HS-27A (cell line): Measurements from ENCODE around the gene SNX13.
A peak's percentile ranks its signal among the peaks of the same experiment; 100 is the strongest.
"Not testable (repeated sequence)": the region's sequence is repeated elsewhere in the genome, so short reads cannot be mapped to it uniquely, and the experiment has no call there.

Experiments
- DNase-seq: peaks from one replicate; pipeline ENCODE4 v3.0.0-alpha.2; 2012; ENCODE audit warnings: low read depth, missing footprints

SNX13 gene

DNA sequence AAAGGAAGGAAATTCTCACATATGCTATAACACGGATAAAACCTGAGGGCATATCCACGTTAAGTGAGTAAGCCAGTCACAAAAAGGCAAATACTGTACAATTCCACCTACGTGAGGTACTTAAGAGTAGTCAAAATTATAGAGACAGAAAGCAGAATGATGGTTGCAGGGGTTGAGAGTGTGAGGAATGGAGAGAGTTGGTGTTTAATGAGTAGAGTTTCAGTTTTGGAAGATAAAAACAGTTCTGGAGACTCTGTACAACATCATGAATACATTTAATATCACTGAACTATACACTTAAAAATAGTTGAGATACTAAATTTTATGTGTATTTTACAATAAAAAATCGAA, 95.1 kb downstream of the SNX13 start:
- no peak for DNase-seq

- DNase-seq, result peak; percentile 27
Observed at GRCh38 chr7:17844514-17845196, 95.6 kb downstream of the SNX13 start.

- no peak for DNase-seq
Observed at GRCh38 chr7:17844022-17844421, 96.3 kb downstream of the SNX13 start.

DNA sequence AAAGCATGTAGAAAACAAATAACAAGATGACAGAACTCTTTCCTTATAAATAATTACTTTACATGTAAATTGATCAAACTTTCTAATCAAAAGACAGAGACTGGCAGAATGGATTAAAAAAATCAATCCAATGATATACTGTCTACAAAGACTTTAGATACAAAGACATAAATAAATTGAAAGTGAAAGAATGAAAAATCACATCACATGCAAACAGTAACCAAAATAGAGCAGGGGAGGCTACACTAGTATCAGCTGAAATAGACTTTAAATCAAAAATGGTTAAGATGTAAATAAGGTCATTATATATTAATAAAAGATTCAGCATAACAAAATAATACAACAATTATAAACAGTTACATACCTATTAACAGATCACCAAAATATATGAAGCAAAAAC, 97.3 kb downstream of the SNX13 start:
- no peak for DNase-seq

- no peak for DNase-seq
Observed at GRCh38 chr7:17832820-17833355, 107.4 kb downstream of the SNX13 start.

GRCh38 chr7:17832242-17832641, 108.1 kb downstream of the SNX13 start:
- DNase-seq, result no peak

DNA sequence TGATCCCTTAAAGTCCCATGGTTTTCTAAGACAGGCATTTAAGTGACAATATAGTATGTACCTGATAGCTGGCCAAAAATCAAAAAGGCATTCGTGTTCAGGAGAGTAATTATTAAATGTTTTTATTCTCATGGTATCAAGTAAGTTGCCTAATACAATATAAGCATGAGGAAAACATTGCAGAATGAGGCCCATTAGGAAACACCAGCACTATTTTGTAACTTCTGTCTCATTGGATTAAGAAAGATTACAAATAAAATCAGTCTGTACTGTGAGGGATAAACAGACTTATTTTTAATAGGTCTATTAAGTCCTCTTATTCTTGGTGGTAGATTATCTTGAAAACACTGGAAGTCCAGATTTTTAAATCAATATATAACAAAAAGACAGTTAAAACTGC, 110.1 kb downstream of the SNX13 start:
- DNase-seq, result no peak

- no peak for DNase-seq
Observed at GRCh38 chr7:17829001-17829400, 111.3 kb downstream of the SNX13 start.

- DNase-seq, result no peak
Observed at GRCh38 chr7:17822547-17823173, 117.6 kb downstream of the SNX13 start.

GRCh38 chr7:17816903-17817302, 123.4 kb downstream of the SNX13 start:
- no peak for DNase-seq

GRCh38 chr7:17815318-17815717, 125.0 kb downstream of the SNX13 start:
- no peak for DNase-seq

GRCh38 chr7:17814058-17814457, 126.2 kb downstream of the SNX13 start:
- DNase-seq, result no peak

- not testable (repeated sequence) for DNase-seq
Observed at GRCh38 chr7:17809215-17809614, 131.1 kb downstream of the SNX13 start.

GRCh38 chr7:17807242-17807641, 133.1 kb downstream of the SNX13 start:
- DNase-seq, result no peak

DNA sequence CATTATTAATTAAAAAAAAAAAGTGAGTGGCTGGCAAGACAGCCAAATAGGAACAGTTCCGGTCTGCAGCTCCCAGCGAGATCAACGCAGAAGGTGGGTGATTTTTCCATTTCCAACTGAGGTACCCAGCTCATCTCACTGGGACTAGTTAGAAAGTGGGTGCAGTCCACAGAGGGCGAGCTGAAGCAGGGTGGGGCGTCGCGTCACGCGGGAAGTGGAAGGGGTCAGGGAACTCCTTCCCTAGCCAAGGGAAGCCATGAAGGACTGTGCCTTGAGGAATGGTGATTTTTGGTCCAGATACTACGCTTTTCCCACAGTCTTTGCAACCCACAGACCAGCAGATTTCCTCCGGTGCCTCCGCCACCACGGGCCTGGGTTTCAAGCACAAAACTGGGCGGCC, 133.7 kb downstream of the SNX13 start:
- DNase-seq, result no peak

GRCh38 chr7:17802056-17802455, 138.2 kb downstream of the SNX13 start:
- DNase-seq, result no peak

DNA sequence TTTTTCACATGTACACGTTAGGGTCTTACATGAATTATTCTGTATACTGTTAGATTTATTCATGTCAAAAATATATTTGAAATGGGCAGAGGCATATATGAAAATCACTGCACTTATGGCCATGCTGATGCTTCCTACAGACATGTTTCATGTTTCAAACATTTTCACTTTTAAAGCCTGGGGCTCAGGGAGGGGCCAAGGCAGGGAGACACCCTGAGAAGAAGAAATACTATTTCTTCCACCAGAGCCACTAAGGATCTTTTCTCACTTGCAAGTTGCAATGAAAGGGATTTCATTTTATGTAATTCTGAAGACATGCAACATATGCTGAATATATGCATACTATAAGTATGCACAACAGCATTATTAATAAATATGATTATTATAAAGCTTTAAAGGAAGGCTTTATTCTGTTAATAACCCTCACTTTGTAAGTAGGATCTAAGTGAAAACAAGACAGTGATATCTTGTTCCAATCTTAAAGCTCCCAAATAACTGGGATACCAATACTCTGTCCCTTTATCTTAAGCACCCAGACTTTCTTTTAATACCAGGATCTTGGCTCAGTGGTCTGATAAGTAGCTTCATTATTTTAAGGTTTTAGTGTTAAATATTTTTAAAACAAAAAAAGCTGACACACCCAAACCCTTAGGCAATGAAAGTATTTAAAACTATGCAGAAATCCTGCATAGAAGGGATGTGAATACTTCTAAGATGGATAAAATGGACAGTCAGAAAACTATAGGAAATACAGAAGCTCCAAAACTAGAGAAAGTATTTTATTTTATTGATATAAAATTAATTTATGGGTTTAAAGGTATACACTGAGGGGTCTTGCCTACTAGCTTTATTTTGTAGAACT, 148.0 kb downstream of the SNX13 start:
- DNase-seq, result no peak

DNA sequence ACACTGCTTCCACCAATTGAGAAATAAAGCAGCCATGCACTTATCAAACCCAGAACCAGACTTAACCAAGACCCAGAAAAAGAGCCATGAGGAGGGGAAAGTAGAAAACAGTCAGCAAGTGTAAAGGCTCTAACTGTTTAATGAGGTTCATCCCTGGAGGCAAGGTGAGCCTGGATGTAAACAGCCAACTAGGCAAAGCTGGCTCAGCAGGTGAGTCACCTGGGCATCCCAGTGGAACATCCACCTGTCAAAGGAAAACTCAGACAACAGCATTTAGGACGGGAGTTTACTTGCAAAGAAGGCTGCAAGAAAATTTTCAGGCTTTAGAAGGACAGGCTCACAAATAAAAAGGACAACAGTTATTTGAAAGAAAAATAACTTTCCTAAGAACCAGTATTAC, 153.0 kb downstream of the SNX13 start:
- DNase-seq, result no peak

DNA sequence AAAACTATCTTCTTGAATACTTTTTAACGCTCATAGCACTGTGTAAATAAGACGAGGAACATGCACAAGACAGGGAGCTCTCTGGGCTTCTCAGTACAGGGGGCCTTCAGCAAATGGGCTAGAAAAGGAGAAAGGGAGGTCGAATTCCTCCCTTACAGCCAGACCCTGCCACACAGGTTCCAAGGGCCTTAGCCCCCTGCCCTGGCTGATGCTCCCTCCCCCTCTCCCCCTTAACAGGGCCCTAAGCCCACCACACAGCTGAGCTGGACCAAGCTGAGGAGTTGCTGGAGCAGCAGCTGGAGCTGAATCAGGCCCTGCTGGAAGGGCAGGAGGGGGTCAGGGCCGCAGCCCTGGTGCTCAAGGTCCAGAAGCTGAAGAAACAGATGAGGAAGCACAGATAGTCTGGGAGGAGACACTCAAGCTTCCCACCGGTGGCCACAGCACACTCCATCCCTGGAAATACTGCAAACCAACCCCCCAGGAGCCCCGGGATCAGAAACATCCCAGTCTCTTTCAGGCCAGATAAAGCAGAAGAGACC, 153.9 kb downstream of the SNX13 start:
- no peak for DNase-seq

DNA sequence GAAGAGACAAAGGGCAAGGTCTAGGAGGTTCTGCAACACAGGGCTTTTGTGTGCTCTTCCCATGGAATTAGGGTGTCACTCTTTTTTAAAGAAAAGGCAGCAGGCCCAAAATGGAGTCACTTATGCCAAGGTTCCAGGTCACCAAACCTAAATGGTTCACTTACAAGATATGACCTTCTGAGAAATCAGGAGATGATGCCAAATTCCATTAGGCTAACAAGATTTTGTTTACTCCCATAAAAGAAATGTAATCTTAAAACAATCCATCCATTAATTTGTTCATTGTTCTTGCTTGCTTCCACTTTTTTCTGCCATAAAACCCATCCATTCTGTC, 158.1 kb downstream of the SNX13 start:
- DNase-seq, result no peak

- peak; percentile 75 for DNase-seq
Observed at GRCh38 chr7:17781491-17782215, 158.6 kb downstream of the SNX13 start.

GRCh38 chr7:17779381-17779780, 160.9 kb downstream of the SNX13 start:
- no peak for DNase-seq
